ENCODE data around the gene RTCA.

DNA sequence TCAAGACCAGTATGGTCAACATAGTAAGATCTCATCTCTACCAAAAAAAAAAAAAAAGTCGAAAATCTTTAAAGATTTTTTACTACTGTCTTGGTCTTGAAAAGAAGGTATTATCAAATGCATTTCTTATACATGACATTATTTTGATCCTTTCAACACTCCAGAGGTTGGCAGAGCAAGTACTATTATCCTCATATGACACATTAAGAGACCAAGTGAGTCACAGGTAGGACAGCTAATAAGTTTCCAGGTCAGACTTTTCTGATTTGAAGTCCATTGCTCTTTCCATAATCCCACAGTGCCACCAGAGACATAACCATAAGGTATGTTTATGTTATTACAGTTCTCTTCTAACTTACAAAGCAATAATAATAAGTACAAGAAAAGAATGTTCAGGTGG, 31.6 kb upstream of the RTCA start:
- TF ChIP-seq, protein P1, sequence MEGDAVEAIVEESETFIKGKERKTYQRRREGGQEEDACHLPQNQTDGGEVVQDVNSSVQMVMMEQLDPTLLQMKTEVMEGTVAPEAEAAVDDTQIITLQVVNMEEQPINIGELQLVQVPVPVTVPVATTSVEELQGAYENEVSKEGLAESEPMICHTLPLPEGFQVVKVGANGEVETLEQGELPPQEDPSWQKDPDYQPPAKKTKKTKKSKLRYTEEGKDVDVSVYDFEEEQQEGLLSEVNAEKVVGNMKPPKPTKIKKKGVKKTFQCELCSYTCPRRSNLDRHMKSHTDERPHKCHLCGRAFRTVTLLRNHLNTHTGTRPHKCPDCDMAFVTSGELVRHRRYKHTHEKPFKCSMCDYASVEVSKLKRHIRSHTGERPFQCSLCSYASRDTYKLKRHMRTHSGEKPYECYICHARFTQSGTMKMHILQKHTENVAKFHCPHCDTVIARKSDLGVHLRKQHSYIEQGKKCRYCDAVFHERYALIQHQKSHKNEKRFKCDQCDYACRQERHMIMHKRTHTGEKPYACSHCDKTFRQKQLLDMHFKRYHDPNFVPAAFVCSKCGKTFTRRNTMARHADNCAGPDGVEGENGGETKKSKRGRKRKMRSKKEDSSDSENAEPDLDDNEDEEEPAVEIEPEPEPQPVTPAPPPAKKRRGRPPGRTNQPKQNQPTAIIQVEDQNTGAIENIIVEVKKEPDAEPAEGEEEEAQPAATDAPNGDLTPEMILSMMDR (conservative IDR thresholded peaks at IDR 0.05; ENCODE audit: low read depth, low read length): no peak
- TF ChIP-seq EZH2 (IDR thresholded peaks at IDR 0.05; ENCODE audit: low read length, unreplicated experiment): no peak

All from PC-3 (cell line).